Stimulated activated CD4-positive, alpha-beta T cell treated with anti-CD3 and anti-CD28 coated beads, Interleukin-4, amount 100 ng/mL, for 4 hours (primary cell): Measurements from ENCODE around the gene MYO15B.
A peak's percentile ranks its signal among the peaks of the same experiment; 100 is the strongest.

Experiments used
- DNase-seq, 2 experiments: peaks; one replicate each; pipeline ENCODE4 v3.0.0-alpha.2; 2020

The MYO15B gene

GRCh38 chr17:75641343-75641742 lies 53.7 kb downstream of the MYO15B start:
- no peak for DNase-seq

GRCh38 chr17:75642182-75642783 lies 54.7 kb downstream of the MYO15B start:
- DNase-seq, result no peak

- DNase-seq, result no peak
Observed at GRCh38 chr17:75642784-75643642, 55.4 kb downstream of the MYO15B start.

GRCh38 chr17:75643643-75644017 lies 56.0 kb downstream of the MYO15B start:
- no peak for DNase-seq

- DNase-seq, result no peak
Observed at GRCh38 chr17:75645501-75645888, 57.9 kb downstream of the MYO15B start.

GRCh38 chr17:75645889-75646637 lies 58.5 kb downstream of the MYO15B start:
- DNase-seq, result no peak

GRCh38 chr17:75646638-75646992 lies 59.0 kb downstream of the MYO15B start:
- DNase-seq, result no peak

GRCh38 chr17:75647061-75647460 lies 59.5 kb downstream of the MYO15B start:
- no peak for DNase-seq

- no peak for DNase-seq
Observed at GRCh38 chr17:75647921-75648320, 60.3 kb downstream of the MYO15B start.

- DNase-seq, result no peak
Observed at GRCh38 chr17:75649687-75650086, 62.1 kb downstream of the MYO15B start.

- no peak for DNase-seq
Observed at GRCh38 chr17:75650874-75651273, 63.3 kb downstream of the MYO15B start.

- DNase-seq, result no peak
Observed at GRCh38 chr17:75652341-75652740, 64.7 kb downstream of the MYO15B start.

GRCh38 chr17:75652934-75653549 lies 65.4 kb downstream of the MYO15B start:
- no peak for DNase-seq

GRCh38 chr17:75654176-75654575 lies 66.6 kb downstream of the MYO15B start:
- no peak for DNase-seq

GRCh38 chr17:75658237-75658636 lies 70.6 kb downstream of the MYO15B start:
- DNase-seq, result no peak

GRCh38 chr17:75661531-75661930 lies 73.9 kb downstream of the MYO15B start:
- no peak for DNase-seq

- no peak for DNase-seq
Observed at GRCh38 chr17:75662511-75662910, 74.9 kb downstream of the MYO15B start.

- DNase-seq, result no peak
Observed at GRCh38 chr17:75664099-75664549, 76.5 kb downstream of the MYO15B start.

GRCh38 chr17:75665981-75666380 lies 78.4 kb downstream of the MYO15B start:
- DNase-seq, result no peak

GRCh38 chr17:75666959-75667790 lies 79.6 kb downstream of the MYO15B start, which contains the start of the genes RECQL5 and SAP30BP:
RECQL5 (minus strand) TSS chr17:75667154; CDS start chr17:75666557, 597 bp downstream.
SAP30BP (plus strand) TSS chr17:75667338; CDS start chr17:75667373, 35 bp downstream.
- peak; percentile 94 to 96 for DNase-seq

GRCh38 chr17:75667825-75668224 lies 80.2 kb downstream of the MYO15B start:
- DNase-seq, result no peak

- no peak for DNase-seq
Observed at GRCh38 chr17:75668489-75668888, 80.9 kb downstream of the MYO15B start.
